Osteocyte (in vitro differentiated cells): ENCODE measurements around the gene ZNF302. TPM values are rescaled to one million over a fixed set of nuclear protein-coding genes. Genes with fewer than 3 reads are reported as not detected.

Source experiments
- DNase-seq: peaks from one replicate; pipeline ENCODE4 v3.0.0; 2021; ENCODE audit warnings: mixed read lengths; ENCODE audit not compliant: unreplicated experiment; ENCODE audit errors: extremely low spot score
- H3K27ac Mint-ChIP-seq: one replicate; pipeline ENCODE4 v1.8.0; 2021; ENCODE audit warnings: mild to moderate bottlenecking, mixed read lengths; ENCODE audit not compliant: unreplicated experiment
- H3K27me3 Mint-ChIP-seq: one replicate; pipeline ENCODE4 v1.8.0; 2021; ENCODE audit warnings: mixed read lengths; ENCODE audit not compliant: unreplicated experiment
- H3K36me3 Mint-ChIP-seq: one replicate; pipeline ENCODE4 v1.8.0; 2021; ENCODE audit warnings: mixed read lengths; ENCODE audit not compliant: unreplicated experiment
- H3K4me1 Mint-ChIP-seq: one replicate; pipeline ENCODE4 v1.8.0; 2021; ENCODE audit warnings: mixed read lengths; ENCODE audit not compliant: unreplicated experiment
- H3K4me3 Mint-ChIP-seq: one replicate; pipeline ENCODE4 v1.8.0; 2021; ENCODE audit warnings: mild to moderate bottlenecking, moderate library complexity, mixed read lengths; ENCODE audit not compliant: unreplicated experiment
- H3K9me3 Mint-ChIP-seq: one replicate; pipeline ENCODE4 v1.8.0; 2021; ENCODE audit warnings: mixed read lengths; ENCODE audit not compliant: unreplicated experiment
- total RNA-seq: library from RNA; stranded (reverse); gene quantifications from 2 replicates; pipeline ENCODE4 v1.2.1, GENCODE V29; 2021
- TF ChIP-seq, protein P1 (sequence below): fragments of 200-600 bp; sonication (generic); IDR thresholded peaks from 2 replicates; pipeline ENCODE4 v1.5.0; 2021; ENCODE audit warnings: antibody characterized with exemption, mild to moderate bottlenecking, moderate library complexity

Gene ZNF302
- total RNA-seq, 1 donor from 2014 or later = 34.7 TPM

DNA sequence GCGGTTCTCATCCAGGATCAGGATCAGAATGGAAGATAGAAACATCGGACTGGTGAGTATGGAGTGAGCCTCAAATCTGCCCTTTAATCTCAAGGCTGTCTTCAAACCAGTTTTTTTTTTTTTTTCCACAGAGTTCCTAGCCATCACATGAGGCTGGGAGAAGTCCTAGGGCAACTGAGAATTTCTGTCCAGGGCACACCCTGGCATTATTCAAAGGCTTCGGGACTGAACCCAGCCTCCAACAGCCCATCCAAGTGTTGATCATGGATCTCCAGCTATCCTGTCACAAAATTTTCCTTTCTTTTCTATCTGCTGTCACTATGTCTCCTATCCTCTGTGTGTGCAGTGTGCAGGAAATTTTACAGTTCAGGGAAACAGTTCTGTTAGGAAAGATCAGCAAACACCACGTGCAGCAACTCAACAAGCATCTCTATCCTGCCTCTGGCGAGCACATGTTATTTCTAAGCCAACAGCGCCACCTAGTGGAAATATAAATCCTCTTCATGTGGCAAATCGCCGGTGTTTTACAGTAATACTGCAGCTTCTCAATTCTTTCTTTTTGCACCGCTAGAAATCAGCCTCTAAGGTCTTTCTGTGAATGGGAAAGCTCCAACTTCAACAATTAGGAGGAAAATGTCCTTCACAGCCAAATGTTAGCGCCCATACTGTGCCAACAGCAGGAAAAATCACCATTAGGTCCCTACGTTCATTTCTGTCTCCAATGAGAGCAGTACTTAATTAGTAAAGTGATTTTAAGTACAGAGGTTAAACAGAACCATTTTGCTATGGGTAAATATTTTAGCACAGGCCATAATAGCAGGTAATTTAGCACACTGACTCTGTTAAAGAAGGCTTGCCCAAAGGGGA, 35.1 kb downstream of the ZNF302 start:
- Mint-ChIP-seq H3K27me3 (peaks cover 10% of the 10 kb centered on the region), H3K9me3 (peaks cover 9% of the 10 kb centered on the region), H3K27ac (no peak overlapping the region), H3K4me3 (no peak overlapping the region), H3K36me3 (no peaks in the 10 kb centered on the region), H3K4me1 (peaks cover 1% of the 10 kb centered on the region)
- TF ChIP-seq, protein P1, sequence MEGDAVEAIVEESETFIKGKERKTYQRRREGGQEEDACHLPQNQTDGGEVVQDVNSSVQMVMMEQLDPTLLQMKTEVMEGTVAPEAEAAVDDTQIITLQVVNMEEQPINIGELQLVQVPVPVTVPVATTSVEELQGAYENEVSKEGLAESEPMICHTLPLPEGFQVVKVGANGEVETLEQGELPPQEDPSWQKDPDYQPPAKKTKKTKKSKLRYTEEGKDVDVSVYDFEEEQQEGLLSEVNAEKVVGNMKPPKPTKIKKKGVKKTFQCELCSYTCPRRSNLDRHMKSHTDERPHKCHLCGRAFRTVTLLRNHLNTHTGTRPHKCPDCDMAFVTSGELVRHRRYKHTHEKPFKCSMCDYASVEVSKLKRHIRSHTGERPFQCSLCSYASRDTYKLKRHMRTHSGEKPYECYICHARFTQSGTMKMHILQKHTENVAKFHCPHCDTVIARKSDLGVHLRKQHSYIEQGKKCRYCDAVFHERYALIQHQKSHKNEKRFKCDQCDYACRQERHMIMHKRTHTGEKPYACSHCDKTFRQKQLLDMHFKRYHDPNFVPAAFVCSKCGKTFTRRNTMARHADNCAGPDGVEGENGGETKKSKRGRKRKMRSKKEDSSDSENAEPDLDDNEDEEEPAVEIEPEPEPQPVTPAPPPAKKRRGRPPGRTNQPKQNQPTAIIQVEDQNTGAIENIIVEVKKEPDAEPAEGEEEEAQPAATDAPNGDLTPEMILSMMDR = peak; percentile 72
- DNase-seq = no peak

DNA sequence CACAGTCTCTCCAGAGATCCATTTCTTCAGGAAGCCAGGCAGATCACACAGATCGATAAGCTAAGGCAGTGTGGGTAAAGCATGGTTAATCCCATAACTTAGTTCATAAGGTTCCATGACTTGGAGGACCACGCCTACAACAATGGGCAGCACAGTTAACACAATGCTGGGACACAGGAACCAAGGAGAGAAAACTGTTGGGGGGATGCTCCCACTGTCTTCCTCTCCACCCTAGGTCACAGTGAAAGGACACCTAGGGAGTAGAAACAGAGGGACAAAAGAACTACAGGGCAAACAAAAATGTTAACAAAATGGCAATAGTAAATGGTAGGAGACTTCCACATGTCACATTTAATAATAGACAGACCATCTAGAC, 35.8 kb downstream of the ZNF302 start:
- Mint-ChIP-seq H3K36me3 (no peaks in the 10 kb centered on the region), H3K4me3 (no peak overlapping the region), H3K4me1 (peaks cover 1% of the 10 kb centered on the region), H3K9me3 (peaks cover 9% of the 10 kb centered on the region), H3K27ac (no peak overlapping the region), H3K27me3 (peaks cover 11% of the 10 kb centered on the region)
- TF ChIP-seq, protein P1 = no peak
- no peak for DNase-seq

DNA sequence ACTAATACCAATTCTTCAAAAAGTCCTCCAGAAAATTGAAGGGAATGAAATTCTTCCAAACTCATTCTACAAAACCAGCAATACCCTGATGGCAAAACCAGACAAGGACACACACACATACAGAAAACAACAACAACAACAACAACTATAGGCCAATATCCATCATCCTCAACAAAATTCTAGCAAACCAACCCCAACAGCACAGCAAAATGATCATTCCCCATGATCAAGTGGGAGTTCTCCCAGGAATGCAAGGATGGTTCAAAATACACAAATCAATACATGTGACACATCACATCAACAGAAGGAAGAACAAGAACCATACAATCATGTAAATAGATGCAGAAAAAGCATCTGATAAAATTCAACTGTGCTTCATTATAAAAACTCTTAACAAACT, 37.9 kb downstream of the ZNF302 start:
- Mint-ChIP-seq H3K27ac (no peak overlapping the region), H3K27me3 (peaks cover 17% of the 10 kb centered on the region), H3K9me3 (peaks cover 9% of the 10 kb centered on the region), H3K36me3 (no peaks in the 10 kb centered on the region), H3K4me3 (no peak overlapping the region), H3K4me1 (peaks cover 1% of the 10 kb centered on the region)
- TF ChIP-seq, protein P1 = no peak
- DNase-seq = no peak

DNA sequence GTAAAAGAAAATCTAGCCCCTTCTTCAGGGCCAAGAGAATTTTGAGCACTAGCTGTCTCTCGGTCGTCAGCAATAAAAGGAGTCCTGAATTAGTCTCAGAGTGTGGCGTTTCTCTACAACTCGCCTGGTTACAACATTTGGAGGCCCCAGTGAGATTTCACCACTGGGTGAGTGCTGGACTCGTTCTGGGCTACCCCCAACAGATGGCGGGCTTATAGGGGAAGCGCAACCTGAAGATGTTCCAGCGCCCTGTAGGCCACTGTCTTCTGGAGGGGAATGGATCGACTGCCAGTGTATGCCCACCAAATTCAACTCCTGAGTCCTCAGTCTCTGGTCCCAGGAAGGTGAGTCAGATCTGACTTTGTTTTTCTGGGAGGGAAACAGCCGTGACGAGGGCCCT, 44.9 kb downstream of the ZNF302 start:
- TF ChIP-seq, protein P1 = no peak
- H3K36me3 Mint-ChIP-seq = no peaks in the 10 kb centered on the region
- no peaks in the 10 kb centered on the region for H3K4me1 Mint-ChIP-seq
- H3K27ac Mint-ChIP-seq = no peak overlapping the region
- no peaks in the 10 kb centered on the region for H3K9me3 Mint-ChIP-seq
- H3K4me3 Mint-ChIP-seq = no peak overlapping the region
- no peak for DNase-seq
- peaks cover 34% of the 10 kb centered on the region for H3K27me3 Mint-ChIP-seq

DNA sequence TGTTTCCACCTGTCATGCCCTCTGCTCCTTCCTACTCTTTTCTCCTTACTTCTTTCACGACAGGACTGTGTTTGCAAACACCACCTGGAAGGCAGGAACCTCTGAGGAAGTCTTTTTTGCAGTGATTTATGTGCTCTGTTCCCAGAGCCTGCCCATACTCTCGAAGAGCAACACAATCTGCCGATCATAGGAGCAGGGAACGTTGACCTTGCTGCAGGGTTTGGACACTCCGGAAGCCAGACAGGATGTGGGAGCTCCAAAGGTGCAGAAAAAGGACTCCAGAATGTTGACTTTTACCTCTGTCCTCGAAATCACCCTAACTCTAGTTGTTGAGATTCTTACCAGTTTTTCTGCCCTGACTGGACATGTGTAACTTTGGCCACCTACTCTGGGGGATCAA, 47.9 kb downstream of the ZNF302 start:
- Mint-ChIP-seq H3K9me3 (no peaks in the 10 kb centered on the region), H3K27ac (no peak overlapping the region), H3K4me1 (no peaks in the 10 kb centered on the region), H3K27me3 (peaks cover 24% of the 10 kb centered on the region), H3K36me3 (no peaks in the 10 kb centered on the region), H3K4me3 (no peak overlapping the region)
- DNase-seq = peak; percentile 23
- TF ChIP-seq, protein P1 = no peak
